AG08396 (cell line): Measurements from ENCODE around the gene COL6A5.

Experiments
- DNase-seq: peaks from one replicate; pipeline ENCODE4 v3.0.0; 2012; ENCODE audit warnings: low spot score, mixed read lengths

The COL6A5 gene

GRCh38 chr3:130522399-130522798, 176.9 kb downstream of the COL6A5 start:
- no peak for DNase-seq

- DNase-seq = no peak
Measured at GRCh38 chr3:130527426-130527825, 182.0 kb downstream of the COL6A5 start.

GRCh38 chr3:130528120-130528519, 182.6 kb downstream of the COL6A5 start:
- DNase-seq = no peak

DNA sequence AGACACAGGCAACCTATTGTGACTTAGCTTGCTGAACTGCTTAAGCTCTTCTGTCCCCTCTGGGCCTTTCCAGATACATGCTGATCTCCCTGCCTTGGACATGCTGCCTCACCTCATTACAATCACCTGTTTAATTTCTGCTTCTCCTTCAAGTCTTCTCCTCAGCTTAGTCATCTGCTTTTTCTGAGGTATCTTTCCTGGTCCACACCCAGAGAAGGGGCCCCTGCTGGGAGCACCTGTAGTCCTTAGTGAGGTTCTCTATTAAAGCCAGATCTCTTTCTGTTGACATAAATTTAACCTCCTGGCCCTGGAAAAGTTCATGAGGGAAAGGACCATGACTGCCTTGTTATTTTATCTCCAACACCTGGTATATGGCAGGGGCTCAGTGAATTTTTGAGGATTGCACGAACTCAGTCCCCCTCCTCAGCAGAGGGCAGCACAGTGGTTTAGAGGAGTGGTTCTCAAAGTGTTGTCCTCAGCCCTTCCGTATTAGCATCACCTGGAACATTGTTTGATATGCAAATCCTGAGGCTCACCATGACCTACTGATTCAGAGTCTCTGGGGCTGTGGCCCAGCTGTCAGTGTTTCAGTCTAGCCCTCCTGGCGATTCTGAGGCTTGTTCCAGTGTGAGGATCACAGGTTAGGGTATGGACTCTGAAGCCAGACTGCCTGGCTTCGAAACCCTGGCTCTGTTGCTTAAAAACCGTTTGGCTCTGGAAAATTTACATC, 184.2 kb downstream of the COL6A5 start:
- DNase-seq = no peak

DNA sequence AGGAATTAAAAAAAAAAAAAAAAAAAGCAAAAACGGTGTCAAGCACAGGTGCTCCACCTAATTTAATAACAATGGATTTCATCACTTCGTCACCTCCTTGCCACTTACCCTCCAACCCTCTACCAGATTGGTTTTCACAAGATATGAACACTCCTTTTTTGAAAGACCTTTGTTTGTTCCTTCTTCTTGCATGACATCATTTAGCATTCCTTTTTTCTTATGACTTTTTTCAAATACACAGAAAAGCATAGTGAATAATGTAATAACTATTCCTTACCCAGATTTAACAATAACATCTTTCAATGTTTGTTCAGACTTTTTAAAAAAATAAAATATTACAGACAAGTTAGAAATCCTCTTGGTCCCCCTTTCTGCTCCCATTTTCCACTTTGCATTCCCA, 187.8 kb downstream of the COL6A5 start:
- no peak for DNase-seq
